Measurements from ENCODE around the gene ARID1B.

The ARID1B gene

DNA sequence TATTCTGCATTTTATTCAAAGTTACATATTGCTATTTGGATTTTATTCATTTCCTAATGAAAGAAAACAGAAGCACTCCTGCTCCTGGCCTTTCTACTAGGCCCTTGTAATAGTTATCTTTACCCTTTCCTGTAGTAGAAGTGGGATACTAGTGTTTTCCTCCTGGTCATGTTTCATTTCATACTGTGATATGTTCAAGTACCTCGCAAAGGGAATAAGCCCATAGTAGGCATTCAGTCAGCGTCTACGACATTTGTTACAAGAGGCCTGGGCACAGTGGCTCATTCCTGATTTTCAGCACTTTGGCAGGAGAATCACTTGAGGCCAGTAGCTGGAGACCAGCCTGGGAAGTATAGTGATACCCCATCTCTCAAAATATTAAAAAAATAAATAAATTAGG lies 154.1 kb downstream of the ARID1B start:
- Histone ChIP-seq H3K27ac (ENCODE audit: low read depth, low read length) (no peak overlapping the region), H3K27me3 (ENCODE audit: low read length) (no peaks in the 10 kb centered on the region), H4K20me1 (ENCODE audit: low read depth, low read length) (no peaks in the 10 kb centered on the region; the same call in 1 of the 2 replicates), H3K4me3 (ENCODE audit: insufficient read depth, low read length, poor library complexity, severe bottlenecking) (no peak overlapping the region), H3K9me2 (replicated peaks; ENCODE audit: insufficient read depth, low read length) (no peaks in the 10 kb centered on the region), H3K9me3 (ENCODE audit: insufficient read depth, low read length) (no peaks in the 10 kb centered on the region), H3K9ac (ENCODE audit: low read length) (no peak overlapping the region), H3K4me2 (ENCODE audit: low read depth, low read length, poor library complexity, severe bottlenecking) (no peak overlapping the region), H3K36me3 (ENCODE audit: low read length) (no peaks in the 10 kb centered on the region), H3K79me2 (ENCODE audit: insufficient read depth, low read length) (peaks cover 40% of the 10 kb centered on the region), H2AFZ (ENCODE audit: low read depth, low read length, severe bottlenecking) (no peak overlapping the region), H3F3A (ENCODE audit: insufficient read depth) (peaks cover 12% of the 10 kb centered on the region; the same call in 1 of the 2 replicates)
- TF ChIP-seq EZH2phosphoT487 (conservative IDR thresholded peaks at IDR 0.05; ENCODE audit: low read length), result no peak
- TF ChIP-seq CTCF (IDR thresholded peaks at IDR 0.05; ENCODE audit: insufficient read depth, low read length, poor library complexity, severe bottlenecking), result no peak

DNA sequence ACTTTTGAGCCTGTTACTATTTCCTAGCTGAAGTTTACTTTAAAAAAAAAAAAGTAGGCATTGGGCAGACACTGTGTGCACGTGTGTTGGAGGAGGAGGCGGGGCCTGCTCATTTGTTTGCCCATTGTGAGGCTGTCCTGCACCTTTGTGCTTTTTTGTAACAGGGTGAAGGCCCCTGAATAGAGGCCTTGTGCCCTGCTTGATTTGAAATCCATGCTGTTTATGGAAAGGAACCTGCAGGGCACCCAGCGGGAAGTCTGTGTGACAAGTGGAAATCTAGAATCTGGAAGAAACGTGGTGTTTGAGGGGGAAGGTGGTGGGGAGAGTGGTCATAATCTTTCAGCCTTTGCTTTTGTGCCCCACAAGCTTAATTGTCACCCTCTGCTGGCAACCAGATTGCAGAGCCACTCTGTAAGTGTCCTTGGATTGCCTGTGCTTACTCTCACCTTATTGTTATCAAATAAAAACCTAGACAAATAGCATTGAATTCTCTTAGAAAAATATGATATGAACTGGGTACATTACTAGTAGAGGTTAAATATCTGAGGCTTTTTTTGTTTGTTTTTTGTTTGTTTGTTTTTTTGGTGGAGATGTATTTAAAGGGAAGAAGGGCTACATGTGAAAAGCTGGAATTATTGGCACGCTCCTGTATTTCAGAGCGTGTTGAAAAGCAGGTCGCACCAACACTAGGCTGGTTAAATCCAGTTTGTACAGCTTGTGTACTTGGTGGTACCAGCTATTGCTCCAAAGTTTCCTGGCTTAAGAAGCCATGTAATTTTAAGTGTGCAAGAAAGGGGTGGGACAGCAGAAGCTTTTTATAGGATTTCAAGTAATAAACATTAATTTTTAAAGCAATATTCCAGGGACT lies 156.3 kb downstream of the ARID1B start:
- Histone ChIP-seq H3K9me2 (replicated peaks; ENCODE audit: insufficient read depth, low read length) (no peaks in the 10 kb centered on the region), H3K36me3 (ENCODE audit: low read length) (peaks cover 4% of the 10 kb centered on the region; the same call in 1 of the 2 replicates), H3K4me3 (ENCODE audit: insufficient read depth, low read length, poor library complexity, severe bottlenecking) (no peak overlapping the region), H3K4me2 (ENCODE audit: low read depth, low read length, poor library complexity, severe bottlenecking) (no peak overlapping the region), H3K9ac (ENCODE audit: low read length) (no peak overlapping the region), H4K20me1 (ENCODE audit: low read depth, low read length) (peaks cover 8% of the 10 kb centered on the region; the same call in 1 of the 2 replicates), H3K9me3 (ENCODE audit: insufficient read depth, low read length) (no peaks in the 10 kb centered on the region), H3K27ac (ENCODE audit: low read depth, low read length) (no peak overlapping the region), H2AFZ (ENCODE audit: low read depth, low read length, severe bottlenecking) (no peak overlapping the region), H3K27me3 (ENCODE audit: low read length) (no peaks in the 10 kb centered on the region), H3F3A (ENCODE audit: insufficient read depth) (peaks cover 14% of the 10 kb centered on the region; the same call in 1 of the 2 replicates), H3K79me2 (ENCODE audit: insufficient read depth, low read length) (peaks cover 44% of the 10 kb centered on the region)
- no peak for TF ChIP-seq EZH2phosphoT487 (conservative IDR thresholded peaks at IDR 0.05; ENCODE audit: low read length)

- no peak overlapping the region for H3K4me3 ChIP-seq (ENCODE audit: insufficient read depth, low read length, poor library complexity, severe bottlenecking)
- H3K27me3 ChIP-seq (ENCODE audit: low read length), result no peaks in the 10 kb centered on the region
- no peak overlapping the region for H3K4me2 ChIP-seq (ENCODE audit: low read depth, low read length, poor library complexity, severe bottlenecking)
- peaks cover 44% of the 10 kb centered on the region for H3K79me2 ChIP-seq (ENCODE audit: insufficient read depth, low read length)
- H2AFZ ChIP-seq (ENCODE audit: low read depth, low read length, severe bottlenecking), result no peak overlapping the region
- peaks cover 14% of the 10 kb centered on the region; the same call in 1 of the 2 replicates for H3F3A ChIP-seq (ENCODE audit: insufficient read depth)
- TF ChIP-seq EZH2phosphoT487 (conservative IDR thresholded peaks at IDR 0.05; ENCODE audit: low read length) (no peak), CTCF (IDR thresholded peaks at IDR 0.05; ENCODE audit: insufficient read depth, low read length, poor library complexity, severe bottlenecking) (no peak)
- H3K9me3 ChIP-seq (ENCODE audit: insufficient read depth, low read length), result no peaks in the 10 kb centered on the region
- H3K9ac ChIP-seq (ENCODE audit: low read length), result no peak overlapping the region
- peaks cover 4% of the 10 kb centered on the region; the same call in 1 of the 2 replicates for H3K36me3 ChIP-seq (ENCODE audit: low read length)
- H3K27ac ChIP-seq (ENCODE audit: low read depth, low read length), result no peak overlapping the region
- no peaks in the 10 kb centered on the region for H3K9me2 ChIP-seq (replicated peaks; ENCODE audit: insufficient read depth, low read length)
- peaks cover 8% of the 10 kb centered on the region; the same call in 1 of the 2 replicates for H4K20me1 ChIP-seq (ENCODE audit: low read depth, low read length)
Observed at GRCh38 chr6:156934069-156934460, 156.9 kb downstream of the ARID1B start.

GRCh38 chr6:156935000-156935399 lies 157.8 kb downstream of the ARID1B start:
- Histone ChIP-seq H3K79me2 (ENCODE audit: insufficient read depth, low read length) (peaks cover 44% of the 10 kb centered on the region), H3K4me3 (ENCODE audit: insufficient read depth, low read length, poor library complexity, severe bottlenecking) (no peak overlapping the region), H3K36me3 (ENCODE audit: low read length) (peaks cover 4% of the 10 kb centered on the region; the same call in 1 of the 2 replicates), H3K27me3 (ENCODE audit: low read length) (no peaks in the 10 kb centered on the region), H3F3A (ENCODE audit: insufficient read depth) (peaks cover 14% of the 10 kb centered on the region; the same call in 1 of the 2 replicates), H3K9me3 (ENCODE audit: insufficient read depth, low read length) (no peaks in the 10 kb centered on the region), H2AFZ (ENCODE audit: low read depth, low read length, severe bottlenecking) (no peak overlapping the region), H3K27ac (ENCODE audit: low read depth, low read length) (no peak overlapping the region), H3K4me2 (ENCODE audit: low read depth, low read length, poor library complexity, severe bottlenecking) (no peak overlapping the region), H3K9me2 (replicated peaks; ENCODE audit: insufficient read depth, low read length) (no peaks in the 10 kb centered on the region), H3K9ac (ENCODE audit: low read length) (no peak overlapping the region), H4K20me1 (ENCODE audit: low read depth, low read length) (peaks cover 9% of the 10 kb centered on the region; the same call in 1 of the 2 replicates)
- TF ChIP-seq EZH2phosphoT487 (conservative IDR thresholded peaks at IDR 0.05; ENCODE audit: low read length) (no peak), CTCF (IDR thresholded peaks at IDR 0.05; ENCODE audit: insufficient read depth, low read length, poor library complexity, severe bottlenecking) (no peak)
